Activated naive CD4-positive, alpha-beta T cell (primary cell): ENCODE results near the gene EIF4E.
"Not testable (repeated sequence)": the region's sequence is repeated elsewhere in the genome, so short reads cannot be mapped to it uniquely, and the experiment has no call there.

Experiments used
- DNase-seq, 4 experiments: peaks; one replicate each; lab custom pipeline; 2025; lab: John Stamatoyannopoulos, UW

Gene EIF4E

DNA sequence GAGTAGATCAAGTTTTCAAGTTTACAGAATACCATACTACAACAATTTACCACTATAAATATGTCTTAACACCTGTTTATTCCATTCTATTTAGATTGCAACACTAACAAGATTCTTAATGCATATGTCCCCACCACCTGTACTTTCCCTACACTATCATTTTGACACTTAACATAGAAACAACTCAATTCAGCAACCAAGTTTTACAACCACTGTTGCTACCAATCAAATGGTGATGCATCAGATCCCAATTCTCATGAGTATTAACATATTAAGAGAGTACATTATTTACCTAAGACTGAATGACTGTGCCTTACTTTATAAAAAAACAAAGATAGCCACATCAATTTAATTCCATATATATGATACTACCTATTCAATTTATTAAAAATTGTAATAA, 49.4 kb downstream of the EIF4E start:
- no peak for DNase-seq

DNA sequence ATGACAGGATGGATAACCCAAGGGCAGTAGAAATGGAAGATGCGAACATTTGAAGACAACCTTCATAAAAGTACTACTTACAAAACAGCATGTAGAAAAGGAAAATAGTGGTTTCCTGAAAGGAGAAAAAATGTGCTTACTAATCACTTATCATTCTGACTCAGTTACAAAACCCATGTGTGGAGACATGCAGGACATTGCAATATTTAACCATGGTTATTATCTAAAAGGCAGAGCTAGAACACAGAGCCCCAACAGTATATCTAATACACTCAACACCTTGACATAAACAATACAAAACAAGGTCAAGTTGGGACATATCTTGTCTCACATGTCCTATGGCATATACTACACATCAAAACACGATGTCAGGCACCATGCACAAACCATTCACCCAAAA, 55.9 kb downstream of the EIF4E start:
- DNase-seq: no peak

DNA sequence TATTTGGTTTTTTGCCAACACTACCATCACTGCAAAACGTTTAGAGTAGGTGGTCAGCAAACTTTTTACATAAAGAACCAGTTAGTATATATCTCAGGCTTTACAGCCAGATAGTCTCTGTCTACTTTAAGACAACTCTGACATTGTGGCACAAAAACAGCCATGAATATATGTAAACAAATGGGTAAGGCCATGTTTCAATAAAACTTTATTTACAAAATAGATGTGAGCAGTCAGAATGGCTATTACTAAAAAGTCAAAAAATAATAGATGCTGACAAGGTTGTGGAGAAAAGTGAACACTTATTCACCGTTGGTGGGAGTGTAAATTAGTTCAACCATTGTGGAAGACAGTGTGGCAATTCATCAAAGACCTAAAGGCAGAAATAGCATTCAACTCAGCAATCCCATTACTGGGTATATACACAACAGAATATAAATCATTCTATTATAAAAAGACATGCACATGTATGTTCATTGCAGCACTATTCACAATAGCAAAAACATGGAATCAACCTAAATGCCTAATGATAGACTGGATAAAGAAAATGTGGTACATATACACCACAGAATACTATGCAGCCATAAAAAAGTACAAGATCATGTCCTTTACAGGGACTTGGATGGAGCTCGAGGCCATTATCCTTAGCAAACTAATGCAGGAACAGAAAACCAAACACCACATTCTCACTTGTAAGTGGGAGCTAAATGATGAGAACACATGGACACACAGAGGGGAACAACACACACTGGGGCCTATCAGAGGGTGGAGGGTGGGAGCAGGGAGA, 56.6 kb downstream of the EIF4E start:
- DNase-seq: not testable (repeated sequence)

DNA sequence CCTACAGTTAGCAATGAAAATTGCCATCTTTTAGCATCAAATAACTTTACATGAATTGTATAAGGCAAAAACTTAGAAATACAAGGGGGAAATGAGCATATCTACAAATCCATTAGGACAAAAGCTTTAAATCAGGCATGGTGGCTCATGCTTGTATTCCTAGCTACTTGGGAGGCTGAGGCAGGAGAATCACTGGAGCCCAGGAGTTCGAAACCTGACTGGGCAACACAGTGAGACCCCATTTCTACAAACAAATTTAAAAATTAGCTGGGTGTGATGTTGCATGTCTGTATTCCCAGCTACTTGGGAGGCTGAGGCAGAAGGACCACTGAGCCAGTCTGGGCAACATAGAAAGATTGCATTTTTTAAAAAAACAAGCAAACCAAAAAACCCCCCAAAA, 61.3 kb downstream of the EIF4E start:
- no peak for DNase-seq

DNA sequence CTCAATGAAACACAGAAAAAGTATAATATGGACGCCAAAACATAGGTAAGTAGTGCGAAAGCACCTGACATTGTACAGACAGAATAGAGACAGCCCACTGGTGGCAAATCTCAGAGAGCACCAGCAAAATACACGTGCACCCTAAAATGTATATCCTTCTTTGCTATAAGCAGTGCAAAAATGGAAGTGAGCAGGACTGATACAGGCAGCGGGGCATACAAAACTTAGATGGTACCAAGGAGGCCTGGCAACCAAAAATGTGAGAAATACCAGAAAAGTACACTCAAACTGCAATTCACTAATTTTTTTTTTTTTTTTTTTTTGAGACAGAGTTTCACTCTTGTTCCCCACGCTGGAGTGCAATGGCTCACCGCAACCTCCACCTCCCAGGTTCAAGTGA, 63.9 kb downstream of the EIF4E start:
- DNase-seq: no peak

DNA sequence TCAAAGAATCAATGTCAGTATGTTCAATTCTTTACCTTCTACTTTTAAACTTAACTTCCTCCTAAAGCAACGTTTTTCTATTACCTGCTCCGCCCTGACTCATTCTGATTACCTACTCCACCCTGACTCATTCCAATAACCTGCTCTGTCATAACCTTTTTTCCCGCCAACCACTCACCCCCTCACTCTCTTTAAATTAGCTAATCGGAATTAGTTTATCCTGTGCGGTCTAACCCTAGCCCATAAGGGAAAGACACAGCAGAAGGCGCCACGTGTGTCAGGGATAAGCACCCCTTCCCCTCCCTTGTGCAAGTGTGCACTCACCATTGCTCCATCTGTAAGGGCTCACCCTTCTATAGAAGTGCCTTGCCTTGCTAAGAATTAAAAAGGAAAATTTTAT, 64.4 kb downstream of the EIF4E start:
- DNase-seq: no peak

DNA sequence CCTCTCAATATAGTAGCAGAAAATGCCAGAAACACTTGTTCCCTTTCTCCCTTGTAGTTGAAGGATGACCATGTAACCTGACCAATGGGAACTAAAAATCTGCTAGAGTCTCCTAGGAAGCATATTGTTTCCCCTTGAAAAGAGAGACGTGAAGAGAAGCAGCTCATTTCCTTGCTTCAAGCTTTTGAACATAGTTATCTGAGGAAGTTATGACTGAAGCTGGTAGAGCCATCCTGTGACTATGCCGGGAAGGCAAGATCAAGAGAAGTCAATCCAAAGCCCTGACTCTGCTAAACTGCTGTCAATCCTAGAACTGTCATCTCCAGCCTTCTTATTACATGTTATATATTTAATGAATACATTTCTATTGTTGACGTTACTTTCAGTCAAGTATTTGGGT, 66.6 kb downstream of the EIF4E start:
- no peak for DNase-seq

DNA sequence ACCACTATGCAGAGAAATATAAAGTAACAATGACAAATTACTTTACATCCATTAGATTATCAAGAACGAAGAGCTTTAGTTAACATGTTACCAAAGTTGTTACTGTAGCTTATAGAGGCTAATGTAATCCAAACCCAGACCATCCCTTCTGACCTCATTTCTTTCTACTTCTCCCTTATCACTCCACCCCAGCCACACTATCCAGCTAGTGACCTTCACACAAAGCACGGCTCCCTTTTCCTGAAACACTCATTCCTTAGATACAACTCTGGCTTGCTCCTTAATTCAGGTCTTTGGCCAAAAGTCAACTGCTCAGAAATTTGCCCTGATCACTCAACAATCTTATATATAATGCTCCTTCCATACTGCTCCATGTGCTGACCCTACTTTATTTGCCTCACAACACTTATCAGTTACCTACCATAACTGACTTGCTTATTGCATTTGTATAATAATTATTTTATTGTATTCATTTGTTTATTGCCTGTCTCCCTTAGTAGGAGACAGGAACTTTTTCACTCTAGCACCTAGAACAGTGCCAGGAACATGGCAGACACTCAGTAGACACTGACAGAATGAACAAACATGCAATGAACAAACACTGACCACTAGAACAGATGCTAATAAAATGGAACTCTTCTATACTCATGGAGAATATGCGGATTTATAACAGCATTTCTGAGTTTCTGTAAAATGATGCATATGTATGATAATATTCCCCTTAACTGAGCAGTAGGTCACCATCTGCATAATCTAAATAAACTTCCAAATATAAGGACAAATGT, 67.6 kb downstream of the EIF4E start:
- no peak for DNase-seq

DNA sequence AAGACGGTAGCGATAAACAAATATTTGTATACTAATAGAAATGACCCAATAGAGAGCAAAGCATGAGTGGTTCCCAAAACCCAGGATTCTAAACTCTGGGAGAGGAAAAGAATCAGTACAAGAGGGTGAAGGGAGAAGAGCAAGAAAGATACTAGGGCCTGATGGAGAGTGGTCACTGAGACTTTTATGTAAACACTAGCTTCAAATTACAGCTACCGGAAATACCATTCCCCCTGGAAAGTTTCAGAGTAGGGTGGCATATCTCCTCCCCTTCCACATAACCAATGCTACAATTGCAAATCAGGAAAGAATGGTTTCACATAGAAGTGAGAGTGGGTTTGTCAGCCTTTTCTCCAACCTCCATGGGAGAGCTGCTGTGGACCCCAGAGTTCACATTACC, 77.1 kb downstream of the EIF4E start:
- DNase-seq: no peak

DNA sequence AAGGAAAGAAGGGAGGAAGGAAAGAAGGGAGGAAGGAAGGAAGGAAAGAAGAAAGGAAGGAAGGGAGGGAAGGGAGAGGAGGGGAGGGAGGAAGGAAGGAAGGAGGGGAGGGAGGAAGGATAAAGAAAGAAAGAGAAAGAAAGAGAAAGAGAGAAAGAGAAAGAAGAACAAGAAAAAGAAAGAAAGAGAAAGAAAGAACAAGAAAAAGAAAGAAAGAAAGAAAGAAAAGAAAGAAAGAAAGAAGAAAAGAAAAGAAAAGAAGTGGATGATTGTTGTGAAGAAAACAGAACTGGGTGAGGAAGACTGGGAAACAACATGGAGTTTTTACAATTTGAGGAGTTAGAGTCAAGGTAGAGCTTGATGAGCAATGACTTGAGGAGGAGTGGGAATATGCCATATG, 78.0 kb downstream of the EIF4E start:
- DNase-seq: no peak

DNA sequence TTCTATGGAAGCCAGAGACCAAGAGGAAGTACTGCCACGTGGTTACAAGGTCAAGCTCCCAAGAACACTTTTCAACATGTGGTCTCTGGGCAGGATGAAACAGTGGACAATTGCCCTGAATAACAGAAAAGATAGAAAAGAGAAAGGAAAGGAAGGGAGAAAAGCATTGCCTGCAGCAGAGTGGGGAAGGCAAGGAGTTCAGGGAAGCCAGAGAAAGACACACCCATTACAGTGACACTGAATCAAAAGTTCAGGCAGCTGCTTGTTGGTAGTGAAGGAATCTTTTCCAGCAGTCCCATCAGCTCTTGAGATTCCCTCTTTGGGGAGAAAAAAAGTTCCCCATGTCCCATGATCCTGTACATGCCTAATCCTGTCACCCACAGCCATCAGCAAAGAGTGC, 80.5 kb downstream of the EIF4E start:
- no peak for DNase-seq

DNA sequence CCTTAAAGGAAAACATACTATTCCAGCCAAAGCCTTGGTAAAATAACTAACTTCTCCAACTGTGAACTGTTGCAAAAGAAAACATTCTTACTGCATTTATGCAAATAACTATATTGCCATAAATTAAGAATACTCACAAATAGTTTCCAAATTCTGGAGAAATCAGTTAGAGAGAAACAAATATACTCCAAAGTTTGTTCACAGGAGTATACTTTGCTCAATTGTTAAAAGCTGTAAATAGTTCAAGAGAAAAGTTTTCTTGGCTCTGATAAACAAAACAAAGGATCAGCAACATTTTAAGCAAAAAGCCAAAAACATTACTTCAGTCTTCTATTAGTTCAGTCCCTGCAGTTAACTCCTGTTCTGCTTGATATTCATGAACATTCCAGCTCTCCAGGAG, 83.0 kb downstream of the EIF4E start:
- DNase-seq: no peak

DNA sequence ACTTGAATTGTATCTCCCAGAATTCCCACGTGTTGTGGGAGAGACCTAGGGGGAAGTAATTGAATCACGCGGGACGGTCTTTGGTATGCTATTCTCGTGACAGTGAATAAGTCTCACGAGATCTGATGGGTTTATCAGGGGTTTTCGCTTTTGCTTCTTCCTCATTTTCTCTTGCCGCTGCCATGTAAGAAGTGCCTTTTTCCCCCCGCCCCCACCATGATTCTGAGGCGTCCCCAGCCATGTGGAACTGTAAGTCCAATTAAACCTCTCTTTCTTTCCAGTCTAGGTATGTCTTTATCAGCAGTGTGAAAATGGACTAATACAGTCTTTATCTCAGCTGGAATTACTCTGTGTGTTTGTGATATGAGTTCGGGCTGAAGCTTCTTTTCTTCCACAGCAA, 86.0 kb downstream of the EIF4E start:
- DNase-seq: not testable (repeated sequence)

DNA sequence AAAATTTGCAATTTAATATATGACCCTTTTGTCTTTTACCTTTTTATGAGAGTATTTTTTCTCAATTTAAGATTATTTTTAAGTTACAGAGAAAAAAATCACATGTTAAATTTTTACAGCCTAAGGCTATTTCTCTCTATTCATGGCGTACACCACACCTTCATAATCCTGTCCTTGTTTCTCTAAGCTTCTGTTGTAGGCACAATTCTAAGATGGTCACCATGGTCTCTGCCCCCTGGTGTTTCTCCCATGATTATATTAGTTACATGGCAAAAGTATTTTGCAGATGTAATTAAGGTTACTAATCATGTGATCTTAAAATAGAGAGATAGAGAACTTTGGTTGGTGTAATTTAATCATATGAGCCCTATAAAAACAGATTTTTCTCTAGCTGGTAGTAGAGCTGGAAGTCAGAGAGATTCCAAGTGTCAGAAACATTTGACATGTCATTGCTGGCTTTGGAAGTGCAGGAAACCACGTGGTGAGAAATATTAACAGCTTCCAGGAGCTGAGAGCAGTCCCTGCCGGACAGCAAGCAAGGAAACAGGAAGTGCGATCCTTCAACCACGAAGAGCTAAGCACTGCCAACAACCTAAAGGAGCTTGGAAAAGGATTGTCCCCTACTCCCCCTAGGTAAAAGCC, 89.8 kb downstream of the EIF4E start:
- DNase-seq: no peak

DNA sequence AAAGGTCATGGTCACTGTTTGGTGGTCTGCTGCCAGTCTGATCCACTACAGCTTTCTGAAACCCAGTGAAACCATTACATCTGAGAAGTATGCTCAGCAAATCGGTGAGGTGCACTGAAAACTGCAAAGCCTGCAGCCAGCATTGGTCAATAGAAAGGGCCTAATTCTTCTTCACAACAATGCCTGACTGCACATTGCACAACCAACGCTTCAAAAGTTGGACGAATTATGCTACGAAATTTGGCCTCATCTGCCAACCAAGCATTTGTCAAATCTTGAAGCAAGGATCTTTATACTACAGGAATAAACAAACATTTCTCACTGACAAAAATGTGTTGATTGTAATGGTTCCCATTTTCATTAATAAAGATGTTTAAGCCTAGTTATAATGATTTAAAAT, 90.4 kb downstream of the EIF4E start:
- no peak for DNase-seq

DNA sequence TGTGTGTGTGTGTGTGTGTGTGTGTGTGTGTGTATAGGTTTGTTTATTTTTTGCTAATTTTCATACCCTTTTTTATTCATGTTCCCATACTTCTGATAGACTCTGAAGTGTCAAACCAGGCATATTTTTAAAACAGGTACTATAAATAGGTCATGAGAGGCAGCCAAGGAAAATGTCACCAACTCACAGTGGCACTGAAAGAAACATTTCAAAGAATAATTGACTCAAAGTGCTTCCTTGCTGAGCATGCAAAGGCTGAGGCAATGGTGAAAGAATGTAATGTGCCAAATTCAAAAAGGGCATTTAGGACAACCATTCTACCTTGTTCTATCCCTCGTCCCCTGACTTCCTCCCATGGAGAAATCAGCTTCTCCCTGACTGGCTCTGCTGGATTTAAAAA, 95.5 kb downstream of the EIF4E start:
- no peak for DNase-seq

DNA sequence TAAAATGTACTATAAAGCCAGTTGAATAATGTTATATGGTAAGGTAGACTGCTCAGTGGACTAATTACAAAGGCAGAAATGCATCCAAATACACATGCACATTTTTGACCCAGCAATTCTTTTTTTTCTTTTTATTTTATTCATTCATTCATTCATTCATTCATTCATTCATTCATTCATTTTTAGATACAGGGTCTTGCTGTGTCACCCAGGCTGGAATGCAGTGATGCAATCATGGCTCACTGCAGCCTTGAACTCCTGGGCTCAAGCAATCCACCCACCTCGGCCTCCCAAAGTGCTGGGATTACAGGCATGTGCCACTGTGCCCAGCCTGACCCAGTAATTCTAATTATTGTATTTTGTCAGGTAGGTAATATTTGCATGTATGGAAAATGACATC, 97.9 kb downstream of the EIF4E start:
- DNase-seq: not testable (repeated sequence)
